ENCODE results near the gene SLC8A1. TPM values are rescaled to one million over a fixed set of nuclear protein-coding genes. Genes with fewer than 3 reads are reported as not detected.

The SLC8A1 gene
- total RNA-seq, 4 donors from 2014 or later, result 8.1 to 22.9 (median 9.3) TPM

- no peak for DNase-seq (ENCODE audit: low spot score in 2 of 2)
- Histone ChIP-seq H3K9me3 (peaks cover 0 to 8% (median 0%) of the 10 kb centered on the region in 4 donors), H3K27me3 (no peaks in the 10 kb centered on the region), H3K4me3 (no peak overlapping the region), H3K4me1 (no peaks in the 10 kb centered on the region), H3K36me3 (no peaks in the 10 kb centered on the region), H3K27ac (no peak overlapping the region)
- TF ChIP-seq EP300 (IDR thresholded peaks at IDR 0.05), result no peak
- no peak for TF ChIP-seq CTCF (IDR thresholded peaks at IDR 0.05)
- TF ChIP-seq POLR2A (IDR thresholded peaks at IDR 0.05), result no peak
- 76 to 85% methylated on average over 1 of the region's 1 CpG for WGBS, 2 donors
Observed at GRCh38 chr2:40310303-40310702, 141.6 kb downstream of the SLC8A1 start.

- H3K4me3 ChIP-seq, result no peak overlapping the region
- H3K36me3 ChIP-seq, result no peaks in the 10 kb centered on the region
- TF ChIP-seq EP300 (IDR thresholded peaks at IDR 0.05), result no peak
- no peak for TF ChIP-seq CTCF (IDR thresholded peaks at IDR 0.05)
- no peak for TF ChIP-seq POLR2A (IDR thresholded peaks at IDR 0.05)
- H3K27me3 ChIP-seq, result no peaks in the 10 kb centered on the region
- H3K27ac ChIP-seq, result no peak overlapping the region
- H3K9me3 ChIP-seq, result no peaks in the 10 kb centered on the region
- no peak for DNase-seq (ENCODE audit: low spot score in 2 of 2)
- WGBS, 2 donors, result 65 to 68% methylated on average over 8 of the region's 8 CpGs
- H3K4me1 ChIP-seq, result no peaks in the 10 kb centered on the region
Observed at GRCh38 chr2:40304340-40304739, 147.6 kb downstream of the SLC8A1 start.

- no peak for DNase-seq (ENCODE audit: low spot score in 2 of 2)
- no peaks in the 10 kb centered on the region for H3K9me3 ChIP-seq
- 49 to 54% methylated on average over 4 of the region's 4 CpGs for WGBS, 2 donors
- H3K4me1 ChIP-seq, result no peaks in the 10 kb centered on the region
- no peaks in the 10 kb centered on the region for H3K36me3 ChIP-seq
- H3K27me3 ChIP-seq, result no peaks in the 10 kb centered on the region
- TF ChIP-seq CTCF (IDR thresholded peaks at IDR 0.05) (no peak), POLR2A (IDR thresholded peaks at IDR 0.05) (no peak), EP300 (IDR thresholded peaks at IDR 0.05) (no peak)
- H3K27ac ChIP-seq, result no peak overlapping the region
- H3K4me3 ChIP-seq, result no peak overlapping the region
Observed at GRCh38 chr2:40303746-40304145, 148.1 kb downstream of the SLC8A1 start.

- H3K27ac ChIP-seq, result no peak overlapping the region
- TF ChIP-seq POLR2A (IDR thresholded peaks at IDR 0.05) (no peak), CTCF (IDR thresholded peaks at IDR 0.05) (no peak), EP300 (IDR thresholded peaks at IDR 0.05) (no peak)
- no peaks in the 10 kb centered on the region for H3K4me1 ChIP-seq
- DNase-seq (ENCODE audit: low spot score in 2 of 2), result no peak
- no peak overlapping the region for H3K4me3 ChIP-seq
- no peaks in the 10 kb centered on the region for H3K9me3 ChIP-seq
- H3K27me3 ChIP-seq, result no peaks in the 10 kb centered on the region
- no peaks in the 10 kb centered on the region for H3K36me3 ChIP-seq
- 85% methylated on average over 2 of the region's 2 CpGs for WGBS, 2 donors
Observed at GRCh38 chr2:40302751-40303325, 149.1 kb downstream of the SLC8A1 start.

- H3K27ac ChIP-seq, result no peak overlapping the region
- no peaks in the 10 kb centered on the region for H3K4me1 ChIP-seq
- no peaks in the 10 kb centered on the region for H3K36me3 ChIP-seq
- H3K4me3 ChIP-seq, result no peak overlapping the region
- no peaks in the 10 kb centered on the region for H3K27me3 ChIP-seq
- WGBS, 2 donors, result 46 to 64% methylated on average over 6 of the region's 6 CpGs
- H3K9me3 ChIP-seq, result no peaks in the 10 kb centered on the region
- TF ChIP-seq EP300 (IDR thresholded peaks at IDR 0.05) (no peak), POLR2A (IDR thresholded peaks at IDR 0.05) (no peak), CTCF (IDR thresholded peaks at IDR 0.05) (no peak)
- DNase-seq (ENCODE audit: low spot score in 2 of 2), result no peak
Observed at GRCh38 chr2:40300391-40300790, 151.5 kb downstream of the SLC8A1 start.

All from tibial nerve (tissue), 4 donors.